Measurements from ENCODE around the gene CCDC149.

The CCDC149 gene

DNA sequence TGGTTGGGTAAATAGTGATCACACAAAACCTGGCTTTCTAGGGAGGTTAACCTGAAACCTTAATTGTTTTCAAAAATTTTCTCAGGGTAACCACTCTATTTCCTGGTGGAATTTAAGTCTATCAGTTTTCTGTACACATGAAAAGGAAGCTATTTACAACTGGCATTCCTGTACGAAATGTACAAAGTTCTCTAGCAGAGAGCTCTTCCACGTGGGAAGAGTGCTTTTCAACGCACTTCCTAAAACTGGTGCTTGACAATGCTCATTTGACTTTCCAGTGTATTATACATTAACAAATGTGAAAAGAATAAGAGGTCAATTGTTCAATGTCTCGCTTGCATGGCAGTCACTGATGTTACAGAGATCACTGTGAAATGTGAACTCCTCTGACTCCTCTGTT lies 120.3 kb downstream of the CCDC149 start:
- H3K27me3 ChIP-seq: no peaks in the 10 kb centered on the region
- H3K36me3 ChIP-seq: no peaks in the 10 kb centered on the region
- no peaks in the 10 kb centered on the region for H3K9me3 ChIP-seq
- TF ChIP-seq, protein P1, sequence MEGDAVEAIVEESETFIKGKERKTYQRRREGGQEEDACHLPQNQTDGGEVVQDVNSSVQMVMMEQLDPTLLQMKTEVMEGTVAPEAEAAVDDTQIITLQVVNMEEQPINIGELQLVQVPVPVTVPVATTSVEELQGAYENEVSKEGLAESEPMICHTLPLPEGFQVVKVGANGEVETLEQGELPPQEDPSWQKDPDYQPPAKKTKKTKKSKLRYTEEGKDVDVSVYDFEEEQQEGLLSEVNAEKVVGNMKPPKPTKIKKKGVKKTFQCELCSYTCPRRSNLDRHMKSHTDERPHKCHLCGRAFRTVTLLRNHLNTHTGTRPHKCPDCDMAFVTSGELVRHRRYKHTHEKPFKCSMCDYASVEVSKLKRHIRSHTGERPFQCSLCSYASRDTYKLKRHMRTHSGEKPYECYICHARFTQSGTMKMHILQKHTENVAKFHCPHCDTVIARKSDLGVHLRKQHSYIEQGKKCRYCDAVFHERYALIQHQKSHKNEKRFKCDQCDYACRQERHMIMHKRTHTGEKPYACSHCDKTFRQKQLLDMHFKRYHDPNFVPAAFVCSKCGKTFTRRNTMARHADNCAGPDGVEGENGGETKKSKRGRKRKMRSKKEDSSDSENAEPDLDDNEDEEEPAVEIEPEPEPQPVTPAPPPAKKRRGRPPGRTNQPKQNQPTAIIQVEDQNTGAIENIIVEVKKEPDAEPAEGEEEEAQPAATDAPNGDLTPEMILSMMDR (IDR thresholded peaks at IDR 0.05; ENCODE audit: low read depth, low read length): no peak
- no peak for DNase-seq
- H3K4me1 ChIP-seq: no peaks in the 10 kb centered on the region
- H3K4me3 ChIP-seq (ENCODE audit: low read depth, low read length): no peak overlapping the region

DNA sequence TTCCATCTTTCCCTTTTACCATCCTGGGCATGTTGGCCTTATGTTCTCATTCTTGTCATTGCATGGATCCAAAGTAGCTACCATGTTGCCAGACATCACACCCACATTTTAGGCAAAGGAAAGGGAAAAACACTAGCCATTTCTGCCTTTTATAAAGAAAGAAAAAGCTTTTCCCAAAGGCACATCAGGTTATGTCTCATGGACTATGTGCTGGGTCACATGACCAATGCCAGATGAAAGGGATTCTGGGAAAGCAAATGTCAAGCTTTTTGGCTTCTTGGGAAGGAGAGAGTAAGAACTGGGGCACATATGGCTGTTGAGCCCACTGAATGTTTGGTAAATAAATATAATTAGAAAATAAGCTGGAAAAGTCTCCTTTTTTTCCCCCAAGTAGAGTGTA lies 121.8 kb downstream of the CCDC149 start:
- TF ChIP-seq, protein P1 (IDR thresholded peaks at IDR 0.05; ENCODE audit: low read depth, low read length): no peak
- H3K4me1 ChIP-seq: no peaks in the 10 kb centered on the region
- DNase-seq: no peak

DNA sequence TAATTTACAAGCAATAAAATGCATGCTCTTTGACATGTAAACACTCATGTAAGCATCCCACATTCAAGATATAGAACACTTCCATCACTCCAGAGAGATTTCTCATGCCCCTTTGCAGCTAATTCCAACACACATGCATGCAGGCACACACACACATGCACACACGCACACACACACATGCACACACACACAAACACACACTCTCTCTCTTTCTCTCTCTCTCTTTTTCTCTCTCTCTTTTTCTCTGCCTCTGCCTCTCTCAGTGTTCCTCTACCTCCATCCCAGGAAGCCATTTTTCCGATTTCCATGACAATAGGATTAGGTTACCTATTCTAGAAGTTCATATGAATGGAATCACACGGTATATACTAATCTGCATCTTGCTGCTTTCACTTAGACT lies 129.3 kb downstream of the CCDC149 start:
- Histone ChIP-seq H3K4me3 (ENCODE audit: low read depth, low read length) (no peak overlapping the region), H3K27me3 (no peaks in the 10 kb centered on the region), H3K9me3 (no peaks in the 10 kb centered on the region), H3K4me1 (no peaks in the 10 kb centered on the region), H3K36me3 (no peaks in the 10 kb centered on the region)
- DNase-seq: no peak
- TF ChIP-seq, protein P1 (IDR thresholded peaks at IDR 0.05; ENCODE audit: low read depth, low read length): no peak

More for the DNA sequence above, 121.8 kb downstream of the CCDC149 start:
- no peaks in the 10 kb centered on the region for H3K9me3 ChIP-seq
- no peaks in the 10 kb centered on the region for H3K36me3 ChIP-seq
- no peak overlapping the region for H3K4me3 ChIP-seq (ENCODE audit: low read depth, low read length)
- no peaks in the 10 kb centered on the region for H3K27me3 ChIP-seq

DNA sequence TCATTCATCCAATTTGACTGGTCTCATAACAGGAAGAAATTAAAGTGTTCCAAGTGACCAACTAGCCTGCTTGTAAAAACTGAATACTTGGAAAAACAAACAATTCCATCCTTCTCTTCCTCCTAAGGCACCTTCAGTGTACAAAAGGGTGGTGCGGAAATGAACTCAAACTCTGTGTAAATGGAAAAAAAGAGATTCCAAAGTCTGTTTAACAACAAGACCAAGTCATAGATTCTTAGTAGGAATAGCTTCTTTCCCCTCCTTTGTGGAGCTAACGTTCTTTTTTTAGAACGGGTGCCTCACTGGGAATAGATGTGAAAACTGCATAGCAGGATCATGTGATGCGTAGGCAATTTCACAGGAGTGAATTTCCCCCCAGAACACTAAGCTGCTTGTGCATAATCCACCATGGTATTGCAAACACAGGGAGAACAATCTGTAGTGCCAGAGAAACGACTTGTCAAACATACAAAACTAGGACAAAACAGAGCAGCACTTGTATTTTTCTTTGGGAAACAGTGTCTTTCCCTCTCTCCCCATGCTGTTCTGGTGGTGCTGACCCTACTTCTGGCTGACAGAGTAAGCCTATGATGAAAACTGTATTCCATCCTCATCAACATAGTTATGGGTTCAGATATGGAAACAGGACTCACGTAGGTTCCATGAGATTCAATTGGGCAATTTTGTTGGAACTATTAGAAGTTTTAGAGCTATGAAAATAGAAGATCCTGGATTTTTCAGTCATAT lies 130.7 kb downstream of the CCDC149 start:
- TF ChIP-seq, protein P1 (IDR thresholded peaks at IDR 0.05; ENCODE audit: low read depth, low read length): no peak
- no peaks in the 10 kb centered on the region for H3K9me3 ChIP-seq
- DNase-seq: no peak
- H3K36me3 ChIP-seq: no peaks in the 10 kb centered on the region
- no peaks in the 10 kb centered on the region for H3K27me3 ChIP-seq
- no peak overlapping the region for H3K4me3 ChIP-seq (ENCODE audit: low read depth, low read length)
- H3K4me1 ChIP-seq: no peaks in the 10 kb centered on the region

DNA sequence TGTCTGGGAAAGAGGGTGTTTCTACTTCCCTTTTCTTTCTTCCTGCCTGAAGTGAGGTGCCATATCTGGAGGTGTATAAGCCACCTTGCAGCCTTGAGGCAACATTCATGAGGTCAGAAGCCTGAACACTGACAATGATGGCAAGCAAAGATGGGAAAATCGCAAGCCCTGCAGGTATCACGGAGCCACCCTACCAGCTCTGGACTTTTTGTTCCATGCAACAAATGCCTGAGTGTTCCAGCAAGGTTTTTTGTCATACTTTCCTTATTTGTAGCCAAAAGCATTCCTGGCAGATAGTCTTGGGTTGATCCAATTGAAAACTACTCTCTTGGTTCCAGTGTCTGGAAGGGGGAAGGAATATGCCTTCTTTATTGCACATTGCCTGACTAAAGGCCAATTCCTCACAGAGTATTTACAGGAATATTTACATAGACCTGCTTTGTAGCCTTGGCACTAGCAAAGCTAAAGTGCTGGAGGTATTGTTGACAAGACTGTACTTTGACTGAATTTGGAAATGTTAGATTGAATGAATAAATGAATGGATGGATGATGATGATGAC lies 131.8 kb downstream of the CCDC149 start:
- no peaks in the 10 kb centered on the region for H3K4me1 ChIP-seq
- H3K9me3 ChIP-seq: no peaks in the 10 kb centered on the region
- H3K27me3 ChIP-seq: no peaks in the 10 kb centered on the region
- H3K4me3 ChIP-seq (ENCODE audit: low read depth, low read length): no peak overlapping the region
- TF ChIP-seq, protein P1 (IDR thresholded peaks at IDR 0.05; ENCODE audit: low read depth, low read length): no peak
- no peaks in the 10 kb centered on the region for H3K36me3 ChIP-seq
- DNase-seq: no peak
